GM12878 (cell line): ENCODE measurements around the gene GRHL1. TPM values are rescaled to one million over a fixed set of nuclear protein-coding genes. Genes with fewer than 3 reads are reported as not detected.

Experiments
- ATAC-seq: fragments of 200-7000 bp; cut with Tn5 transposase; 3 replicates; pipeline ENCODE4 v1.9.1; 2020; ENCODE audit warnings: mild to moderate bottlenecking, moderate library complexity
- BruUV-seq: library from RNA; stranded (reverse); fragments of 400-500 nt; replicated peaks from 2 replicates; lab custom pipeline; 2021; lab: Mats Ljungman, UMichigan
- CTCF ChIA-PET: fragments of 300-600 bp; sonication (Branson Sonifier 250); formaldehyde crosslinking; extraction: SDS; loops from one replicate; lab custom pipeline; 2021; ENCODE audit warnings: inconsistent platforms; lab: Yijun Ruan, JAX
- POLR2A ChIA-PET: fragments of 350-600 bp; formaldehyde crosslinking; extraction: SDS; loops from one replicate; lab custom pipeline; 2021; ENCODE audit warnings: inconsistent platforms; lab: Charles Lee
- RAD21 ChIA-PET: fragments of 300-600 bp; sonication (Branson Sonifier 250); formaldehyde crosslinking; loops from one replicate; lab custom pipeline; 2023; ENCODE audit warnings: antibody characterized with exemption; ENCODE audit not compliant: unreplicated experiment; lab: Charles Lee
- SMC1A ChIA-PET: fragments of 300-600 bp; sonication (Branson Sonifier 250); formaldehyde crosslinking; loops from one replicate; lab custom pipeline; 2023; ENCODE audit not compliant: unreplicated experiment, uncharacterized antibody; lab: Charles Lee
- DNase-seq: peaks from one replicate; pipeline ENCODE4 v3.0.0-alpha.2; 2011; ENCODE audit warnings: low read depth, low spot score
- FAIRE-seq: peaks from 3 replicates; lab custom pipeline; 2011; peaks lifted over from hg19 to GRCh38; lab: Jason Lieb, UNC
- H2AFZ ChIP-seq: 2 replicates; pipeline ENCODE4 v1.6.0; 2011; ENCODE audit warnings: low read depth, low read length, control low read depth; ENCODE audit not compliant: control insufficient read depth
- H3K27ac ChIP-seq: 2 replicates; pipeline ENCODE4 v1.5.1; 2011; ENCODE audit warnings: control low read depth; ENCODE audit not compliant: control insufficient read depth, insufficient read depth
- H3K27me3 ChIP-seq, 2 experiments: replicated peaks in 1 of 2; 2 replicates each; pipeline versions ENCODE4 v1.6.0 to v1.6.1; 2011; ENCODE audit warnings: low read length in 1 of 2; ENCODE audit not compliant: control insufficient read depth in 2 of 2, insufficient read depth in 2 of 2
- H3K36me3 ChIP-seq, 2 experiments: 2 replicates each; pipeline ENCODE4 v1.5.1; 2011; ENCODE audit warnings: low read length in 1 of 2; ENCODE audit not compliant: control insufficient read depth in 2 of 2, insufficient read depth in 2 of 2
- H3K4me1 ChIP-seq: 2 replicates; pipeline ENCODE4 v1.6.1; 2011; ENCODE audit warnings: mild to moderate bottlenecking, low read length, moderate library complexity, mixed read lengths; ENCODE audit not compliant: control insufficient read depth, insufficient read depth
- H3K4me2 ChIP-seq: 2 replicates; pipeline ENCODE4 v1.6.0; 2011; ENCODE audit warnings: control low read depth; ENCODE audit not compliant: control insufficient read depth, insufficient read depth
- H3K4me3 ChIP-seq: fragments of 200-600 bp; sonication (generic); 2 replicates; pipeline ENCODE4 v1.5.1; 2016
- H3K79me2 ChIP-seq: 2 replicates; pipeline ENCODE4 v1.6.0; 2011; ENCODE audit warnings: low read length; ENCODE audit not compliant: control insufficient read depth, insufficient read depth
- H3K9ac ChIP-seq: 2 replicates; pipeline ENCODE4 v1.8.0; 2011; ENCODE audit warnings: low read length, control low read depth, mixed read lengths; ENCODE audit not compliant: control insufficient read depth, insufficient read depth
- H3K9me3 ChIP-seq: replicated peaks from 3 replicates; pipeline ENCODE4 v1.5.1; 2011; ENCODE audit warnings: mild to moderate bottlenecking, low read length; ENCODE audit not compliant: control insufficient read depth, insufficient read depth
- H4K20me1 ChIP-seq: 2 replicates; pipeline ENCODE4 v1.6.0; 2011; ENCODE audit not compliant: control insufficient read depth, insufficient read depth
- BMI1 ChIP-seq: fragments of 450-650 bp; IDR thresholded peaks from 2 replicates; pipeline ENCODE4 v1.6.1; 2016; ENCODE audit warnings: mild to moderate bottlenecking, moderate library complexity, borderline replicate concordance
- CHD4 ChIP-seq: fragments of 200-600 bp; sonication (generic); IDR thresholded peaks from 2 replicates; pipeline ENCODE4 v1.6.1; 2016; ENCODE audit warnings: mild to moderate bottlenecking
- ETV6 ChIP-seq, 2 experiments: fragments of 450-650 bp in 1 of 2; IDR thresholded peaks in 1 of 2; conservative IDR thresholded peaks in 1 of 2; 2 replicates each; pipeline ENCODE4 v1.6.1; 2014; ENCODE audit warnings: antibody characterized with exemption in 1 of 2, borderline replicate concordance in 1 of 2, low read depth in 1 of 2, mild to moderate bottlenecking in 1 of 2, moderate library complexity in 1 of 2
- EZH2 ChIP-seq: IDR thresholded peaks from 2 replicates; pipeline ENCODE4 v1.6.1; 2012; ENCODE audit warnings: low read depth, mild to moderate bottlenecking, control low read depth, inconsistent platforms, low read length, borderline replicate concordance; ENCODE audit not compliant: control insufficient read depth
- FOS ChIP-seq: IDR thresholded peaks from 3 replicates; pipeline ENCODE4 v1.6.1; 2011; ENCODE audit warnings: borderline replicate concordance; ENCODE audit not compliant: insufficient read length; ENCODE audit errors: extremely low read depth
- KDM1A ChIP-seq: fragments of 200-600 bp; sonication (generic); IDR thresholded peaks from 2 replicates; pipeline ENCODE4 v1.6.1; 2016; ENCODE audit warnings: borderline replicate concordance
- MTA3 ChIP-seq: IDR thresholded peaks from 2 replicates; pipeline ENCODE4 v1.6.1; 2012; ENCODE audit warnings: low read length, inconsistent platforms, borderline replicate concordance
- MYC ChIP-seq: IDR thresholded peaks from 2 replicates; pipeline ENCODE4 v1.6.1; 2011; ENCODE audit warnings: mild to moderate bottlenecking, low read length, moderate library complexity, inconsistent platforms; ENCODE audit not compliant: insufficient read depth, insufficient replicate concordance, insufficient read length, severe bottlenecking
- RCOR1 ChIP-seq: conservative IDR thresholded peaks from 2 replicates; pipeline ENCODE4 v1.6.1; 2012; ENCODE audit warnings: low read depth, low read length, improper control_type of control experiment
- SREBF2 ChIP-seq: IDR thresholded peaks from 2 replicates; pipeline ENCODE4 v1.6.1; 2012; ENCODE audit warnings: mild to moderate bottlenecking, low read length
- SRF ChIP-seq, 2 experiments: IDR thresholded peaks; 2 replicates each; pipeline ENCODE4 v1.6.1; 2011; ENCODE audit warnings: low read depth in 2 of 2, low read length in 2 of 2, mild to moderate bottlenecking in 1 of 2, moderate library complexity in 1 of 2
- YBX1 ChIP-seq: fragments of 450-650 bp; IDR thresholded peaks from 2 replicates; pipeline ENCODE4 v1.6.1; 2016; ENCODE audit warnings: antibody characterized with exemption
- WGBS: methylation state at CpG from one replicate; pipeline ENCODE4 v1.1.6; 2016; ENCODE audit warnings: low lambda C conversion rate; ENCODE audit not compliant: insufficient replicate concordance, insufficient coverage; ENCODE audit errors: missing lambda C conversion rate; 5-methylcytosine and 5-hydroxymethylcytosine counted together
- in situ Hi-C: fragments of 300-500 bp; cut with MboI; formaldehyde crosslinking; loops from 9 replicates; pipeline ENCODE4 v1.14.3; 2018; ENCODE audit warnings: mixed read lengths
- intact Hi-C: fragments of 100-400 bp; cut with micrococcal nuclease; formaldehyde crosslinking; loops from one replicate; pipeline ENCODE4 v1.14.2; 2022; ENCODE audit not compliant: unreplicated experiment
- polyA plus RNA-seq, 11 experiments: library from polyadenylated mRNA; depleted of rRNA in 4 of 11; unstranded in 6 of 11; stranded (reverse) in 5 of 11; fragments of >200 nt; fragmentation: Nextera tagmentation in 4 of 11; fragmentation: Illumina TruSeq in 1 of 11; extraction: Ambion mirVana in 4 of 11; extraction: Trizol in 1 of 11; gene quantifications; 1 replicate in 1 of 11; 2 replicates in 10 of 11; pipeline versions ENCODE4 v1.2.1 to v1.2.3, GENCODE V29; 2011 to 2016; ENCODE audit warnings: inconsistent platforms in 2 of 11, missing spikeins in 2 of 11, low read depth in 1 of 11
- total RNA-seq, 4 experiments: library from RNA; depleted of rRNA in 3 of 4; stranded (reverse); fragments of >200 nt in 3 of 4; fragmentation: Illumina TruSeq in 1 of 4; extraction: Trizol in 1 of 4; gene quantifications; 2 replicates each; pipeline versions ENCODE4 v1.2.1 to v1.2.3, GENCODE V29; 2013 to 2021
- TF ChIP-seq, protein P1 (sequence below): fragments of 450-650 bp; IDR thresholded peaks from 2 replicates; pipeline ENCODE4 v1.6.1; 2017; ENCODE audit warnings: antibody characterized with exemption, mild to moderate bottlenecking, moderate library complexity
- TF ChIP-seq, protein P2 (sequence below): IDR thresholded peaks from 2 replicates; pipeline ENCODE4 v1.6.1; 2011; ENCODE audit warnings: borderline replicate concordance, low read depth, mild to moderate bottlenecking, moderate library complexity, low read length; ENCODE audit not compliant: insufficient read depth, poor library complexity, severe bottlenecking
- TF ChIP-seq, protein P3 (sequence below): IDR thresholded peaks from 2 replicates; pipeline ENCODE4 v1.6.1; 2011; ENCODE audit warnings: low read depth, low read length, improper control_type of control experiment, borderline replicate concordance
- TF ChIP-seq, protein P4 (sequence below): fragments of 450-650 bp; IDR thresholded peaks from 2 replicates; pipeline ENCODE4 v1.6.1; 2016; ENCODE audit warnings: mild to moderate bottlenecking

GRHL1 gene
- total and polyA plus RNA-seq, 10 of the 15 experiments (the other 5 are each of a cell fraction or from before 2014, with no cell fraction given): 0.09 to 0.81 (median 0.28) TPM; not detected in 1

DNA sequence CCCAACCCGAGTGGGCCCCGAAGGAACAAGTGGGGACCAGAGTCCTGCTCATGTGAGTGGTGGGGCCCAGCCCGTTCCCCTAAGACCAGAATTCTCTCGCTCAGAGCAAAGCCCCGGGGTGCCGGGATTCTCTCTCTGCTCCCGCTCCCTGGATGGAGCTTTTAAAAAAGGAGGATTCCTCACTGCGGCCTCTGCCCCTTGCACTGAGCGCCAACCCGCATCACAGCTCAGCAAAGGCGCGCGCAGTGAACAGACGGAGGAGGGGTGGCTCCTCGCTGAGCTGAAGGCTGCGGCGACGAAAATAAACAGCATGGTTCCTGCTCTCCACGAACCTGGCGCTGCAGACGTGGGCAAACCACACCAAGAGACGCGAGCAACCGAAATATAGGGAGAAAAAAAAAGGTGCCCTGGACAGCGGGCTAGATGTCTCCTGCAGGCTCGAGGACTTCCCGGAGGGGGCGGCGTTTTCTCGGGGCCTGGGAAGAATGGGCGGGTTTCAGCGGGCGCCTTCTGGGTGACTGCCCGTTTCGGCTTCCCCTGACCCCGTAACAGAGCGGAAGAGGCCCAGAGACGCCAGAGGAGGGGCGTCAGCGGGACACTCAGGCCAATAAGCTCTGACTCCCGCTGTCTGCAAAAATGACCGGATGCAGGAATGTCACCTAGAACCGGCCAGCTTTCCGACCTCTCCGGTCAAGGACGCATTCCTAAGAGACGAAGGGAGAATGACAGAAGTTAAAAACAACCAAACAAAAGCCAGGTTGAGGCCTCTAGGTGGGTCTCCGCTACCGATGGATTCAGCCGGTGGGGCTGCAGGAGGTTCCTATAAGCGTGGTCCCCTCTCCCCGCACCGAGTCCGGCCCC, 91.0 kb downstream of the GRHL1 start:
- intact Hi-C loops: no loop called here
- DNase-seq (no peak), ATAC-seq (no peak), FAIRE-seq (no peak)
- CTCF ChIA-PET: interaction anchor here (1.4 to 1.5 kb wide), 2 partner anchors 11 to 58 kb away, joined by 3 to 4 read pairs; no protein-coding TSS in a partner anchor
- no peak overlapping the region for H3K27ac ChIP-seq
- no peak overlapping the region for H3K9ac ChIP-seq
- H3K4me2 ChIP-seq: peak overlapping the region; percentile 60; the same call in 1 of the 2 replicates
- H2AFZ ChIP-seq: peak overlapping the region; percentile 10; the same call in 1 of the 2 replicates
- no peaks in the 10 kb centered on the region for H3K4me1 ChIP-seq
- no peaks in the 10 kb centered on the region for H4K20me1 ChIP-seq
- RAD21 ChIA-PET: no interaction called here
- POLR2A ChIA-PET: no interaction called here
- no TSS peak for BruUV-seq
- H3K27me3 ChIP-seq: peaks cover 0 to 4% of the 10 kb centered on the region in 2 experiments; a peak in 1 of 4 replicates
- no peaks in the 10 kb centered on the region for H3K79me2 ChIP-seq
- no peaks in the 10 kb centered on the region for H3K36me3 ChIP-seq
- 0 out of 2 replicates have a peak overlapping the region, but pooled peaks have one; percentile 4 for H3K4me3 ChIP-seq
- in situ Hi-C loops: no loop called here
- peaks cover 2% of the 10 kb centered on the region; the same call in 1 of the 3 replicates for H3K9me3 ChIP-seq
- 46% methylated on average over 50 of the region's 54 CpGs for WGBS
- SMC1A ChIA-PET: no interaction called here
- no peak for TF ChIP-seq EZH2
- no peak for TF ChIP-seq BMI1
- no peak for TF ChIP-seq ETV6 (conservative IDR thresholded peaks at IDR 0.05 in 1 of 2, IDR thresholded peaks at IDR 0.05 in 1 of 2; ENCODE audit: borderline replicate concordance in 1 of 2, low read depth in 1 of 2)
- TF ChIP-seq MYC: no peak
- no peak for TF ChIP-seq MTA3
- no peak for TF ChIP-seq RCOR1
- no peak for TF ChIP-seq SREBF2
- TF ChIP-seq, protein P1, sequence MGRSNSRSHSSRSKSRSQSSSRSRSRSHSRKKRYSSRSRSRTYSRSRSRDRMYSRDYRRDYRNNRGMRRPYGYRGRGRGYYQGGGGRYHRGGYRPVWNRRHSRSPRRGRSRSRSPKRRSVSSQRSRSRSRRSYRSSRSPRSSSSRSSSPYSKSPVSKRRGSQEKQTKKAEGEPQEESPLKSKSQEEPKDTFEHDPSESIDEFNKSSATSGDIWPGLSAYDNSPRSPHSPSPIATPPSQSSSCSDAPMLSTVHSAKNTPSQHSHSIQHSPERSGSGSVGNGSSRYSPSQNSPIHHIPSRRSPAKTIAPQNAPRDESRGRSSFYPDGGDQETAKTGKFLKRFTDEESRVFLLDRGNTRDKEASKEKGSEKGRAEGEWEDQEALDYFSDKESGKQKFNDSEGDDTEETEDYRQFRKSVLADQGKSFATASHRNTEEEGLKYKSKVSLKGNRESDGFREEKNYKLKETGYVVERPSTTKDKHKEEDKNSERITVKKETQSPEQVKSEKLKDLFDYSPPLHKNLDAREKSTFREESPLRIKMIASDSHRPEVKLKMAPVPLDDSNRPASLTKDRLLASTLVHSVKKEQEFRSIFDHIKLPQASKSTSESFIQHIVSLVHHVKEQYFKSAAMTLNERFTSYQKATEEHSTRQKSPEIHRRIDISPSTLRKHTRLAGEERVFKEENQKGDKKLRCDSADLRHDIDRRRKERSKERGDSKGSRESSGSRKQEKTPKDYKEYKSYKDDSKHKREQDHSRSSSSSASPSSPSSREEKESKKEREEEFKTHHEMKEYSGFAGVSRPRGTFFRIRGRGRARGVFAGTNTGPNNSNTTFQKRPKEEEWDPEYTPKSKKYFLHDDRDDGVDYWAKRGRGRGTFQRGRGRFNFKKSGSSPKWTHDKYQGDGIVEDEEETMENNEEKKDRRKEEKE: no peak
- TF ChIP-seq, protein P2, sequence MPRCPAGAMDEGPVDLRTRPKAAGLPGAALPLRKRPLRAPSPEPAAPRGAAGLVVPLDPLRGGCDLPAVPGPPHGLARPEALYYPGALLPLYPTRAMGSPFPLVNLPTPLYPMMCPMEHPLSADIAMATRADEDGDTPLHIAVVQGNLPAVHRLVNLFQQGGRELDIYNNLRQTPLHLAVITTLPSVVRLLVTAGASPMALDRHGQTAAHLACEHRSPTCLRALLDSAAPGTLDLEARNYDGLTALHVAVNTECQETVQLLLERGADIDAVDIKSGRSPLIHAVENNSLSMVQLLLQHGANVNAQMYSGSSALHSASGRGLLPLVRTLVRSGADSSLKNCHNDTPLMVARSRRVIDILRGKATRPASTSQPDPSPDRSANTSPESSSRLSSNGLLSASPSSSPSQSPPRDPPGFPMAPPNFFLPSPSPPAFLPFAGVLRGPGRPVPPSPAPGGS: no peak
- TF ChIP-seq YBX1: no peak
- no peak for TF ChIP-seq FOS
- no peak for TF ChIP-seq KDM1A
- TF ChIP-seq CHD4: no peak
- TF ChIP-seq, protein P3, sequence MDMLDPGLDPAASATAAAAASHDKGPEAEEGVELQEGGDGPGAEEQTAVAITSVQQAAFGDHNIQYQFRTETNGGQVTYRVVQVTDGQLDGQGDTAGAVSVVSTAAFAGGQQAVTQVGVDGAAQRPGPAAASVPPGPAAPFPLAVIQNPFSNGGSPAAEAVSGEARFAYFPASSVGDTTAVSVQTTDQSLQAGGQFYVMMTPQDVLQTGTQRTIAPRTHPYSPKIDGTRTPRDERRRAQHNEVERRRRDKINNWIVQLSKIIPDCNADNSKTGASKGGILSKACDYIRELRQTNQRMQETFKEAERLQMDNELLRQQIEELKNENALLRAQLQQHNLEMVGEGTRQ: no peak
- TF ChIP-seq SRF (IDR thresholded peaks at IDR 0.05; ENCODE audit: low read depth in 2 of 2, low read length in 2 of 2): no peak
- TF ChIP-seq, protein P4, sequence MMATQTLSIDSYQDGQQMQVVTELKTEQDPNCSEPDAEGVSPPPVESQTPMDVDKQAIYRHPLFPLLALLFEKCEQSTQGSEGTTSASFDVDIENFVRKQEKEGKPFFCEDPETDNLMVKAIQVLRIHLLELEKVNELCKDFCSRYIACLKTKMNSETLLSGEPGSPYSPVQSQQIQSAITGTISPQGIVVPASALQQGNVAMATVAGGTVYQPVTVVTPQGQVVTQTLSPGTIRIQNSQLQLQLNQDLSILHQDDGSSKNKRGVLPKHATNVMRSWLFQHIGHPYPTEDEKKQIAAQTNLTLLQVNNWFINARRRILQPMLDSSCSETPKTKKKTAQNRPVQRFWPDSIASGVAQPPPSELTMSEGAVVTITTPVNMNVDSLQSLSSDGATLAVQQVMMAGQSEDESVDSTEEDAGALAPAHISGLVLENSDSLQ: no peak
